ENCODE data around the gene CHST11.

The CHST11 gene

GRCh38 chr12:104758771-104759170 lies 302.0 kb downstream of the CHST11 start:
- H3K4me3 ChIP-seq (ENCODE audit: low read depth in 1 of 2, low read length in 2 of 2): no peak overlapping the region
- H3K9me3 ChIP-seq (ENCODE audit: control insufficient read depth in 1 of 2, low read length in 2 of 2): no peaks in the 10 kb centered on the region
- no peaks in the 10 kb centered on the region for H3K27me3 ChIP-seq (ENCODE audit: control insufficient read depth in 1 of 2, insufficient read depth in 2 of 2, low read length in 2 of 2)
- H3K27ac ChIP-seq (ENCODE audit: low read depth, low read length): no peak overlapping the region
- no peak overlapping the region for H3K9ac ChIP-seq (ENCODE audit: low read depth in 1 of 2, low read length in 2 of 2)
- peaks cover 4 to 7% of the 10 kb centered on the region in 2 donors for H3K36me3 ChIP-seq (ENCODE audit: control insufficient read depth in 1 of 2, insufficient read depth in 2 of 2, low read length in 2 of 2)
- no peaks in the 10 kb centered on the region for H3K4me1 ChIP-seq (ENCODE audit: control insufficient read depth in 1 of 2, insufficient read depth in 2 of 2, low read length in 2 of 2)

GRCh38 chr12:104761091-104761490 lies 304.3 kb downstream of the CHST11 start:
- no peak overlapping the region for H3K9ac ChIP-seq (ENCODE audit: low read depth in 1 of 2, low read length in 2 of 2)
- H3K27ac ChIP-seq (ENCODE audit: low read depth, low read length): no peak overlapping the region
- no peaks in the 10 kb centered on the region for H3K4me1 ChIP-seq (ENCODE audit: control insufficient read depth in 1 of 2, insufficient read depth in 2 of 2, low read length in 2 of 2)
- no peak overlapping the region for H3K4me3 ChIP-seq (ENCODE audit: low read depth in 1 of 2, low read length in 2 of 2)
- peaks cover 4 to 7% of the 10 kb centered on the region in 2 donors for H3K36me3 ChIP-seq (ENCODE audit: control insufficient read depth in 1 of 2, insufficient read depth in 2 of 2, low read length in 2 of 2)
- H3K27me3 ChIP-seq (ENCODE audit: control insufficient read depth in 1 of 2, insufficient read depth in 2 of 2, low read length in 2 of 2): no peaks in the 10 kb centered on the region
- H3K9me3 ChIP-seq (ENCODE audit: control insufficient read depth in 1 of 2, low read length in 2 of 2): no peaks in the 10 kb centered on the region

GRCh38 chr12:104761611-104762010 lies 304.9 kb downstream of the CHST11 start:
- H3K36me3 ChIP-seq (ENCODE audit: control insufficient read depth in 1 of 2, insufficient read depth in 2 of 2, low read length in 2 of 2): peaks cover 4 to 7% of the 10 kb centered on the region in 2 donors
- H3K9ac ChIP-seq (ENCODE audit: low read depth in 1 of 2, low read length in 2 of 2): no peak overlapping the region
- no peak overlapping the region for H3K27ac ChIP-seq (ENCODE audit: low read depth, low read length)
- H3K9me3 ChIP-seq (ENCODE audit: control insufficient read depth in 1 of 2, low read length in 2 of 2): no peaks in the 10 kb centered on the region
- H3K4me1 ChIP-seq (ENCODE audit: control insufficient read depth in 1 of 2, insufficient read depth in 2 of 2, low read length in 2 of 2): no peaks in the 10 kb centered on the region
- no peaks in the 10 kb centered on the region for H3K27me3 ChIP-seq (ENCODE audit: control insufficient read depth in 1 of 2, insufficient read depth in 2 of 2, low read length in 2 of 2)
- H3K4me3 ChIP-seq (ENCODE audit: low read depth in 1 of 2, low read length in 2 of 2): no peak overlapping the region

GRCh38 chr12:104763168-104763805 lies 306.5 kb downstream of the CHST11 start:
- no peaks in the 10 kb centered on the region for H3K4me1 ChIP-seq (ENCODE audit: control insufficient read depth in 1 of 2, insufficient read depth in 2 of 2, low read length in 2 of 2)

GRCh38 chr12:104764225-104765091 lies 307.7 kb downstream of the CHST11 start:
- Histone ChIP-seq H3K36me3 (ENCODE audit: control insufficient read depth in 1 of 2, insufficient read depth in 2 of 2, low read length in 2 of 2) (no peaks in the 10 kb centered on the region), H3K4me3 (ENCODE audit: low read depth in 1 of 2, low read length in 2 of 2) (no peak overlapping the region), H3K4me1 (ENCODE audit: control insufficient read depth in 1 of 2, insufficient read depth in 2 of 2, low read length in 2 of 2) (no peaks in the 10 kb centered on the region)

More at GRCh38 chr12:104763168-104763805, 306.5 kb downstream of the CHST11 start:
- Histone ChIP-seq H3K36me3 (ENCODE audit: control insufficient read depth in 1 of 2, insufficient read depth in 2 of 2, low read length in 2 of 2) (peaks cover 0 to 4% of the 10 kb centered on the region in 2 donors), H3K9me3 (ENCODE audit: control insufficient read depth in 1 of 2, low read length in 2 of 2) (no peaks in the 10 kb centered on the region), H3K4me3 (ENCODE audit: low read depth in 1 of 2, low read length in 2 of 2) (no peak overlapping the region), H3K9ac (ENCODE audit: low read depth in 1 of 2, low read length in 2 of 2) (no peak overlapping the region), H3K27me3 (ENCODE audit: control insufficient read depth in 1 of 2, insufficient read depth in 2 of 2, low read length in 2 of 2) (no peaks in the 10 kb centered on the region), H3K27ac (ENCODE audit: low read depth, low read length) (no peak overlapping the region)

GRCh38 chr12:104767261-104767660 lies 310.5 kb downstream of the CHST11 start:
- no peak overlapping the region for H3K27ac ChIP-seq (ENCODE audit: low read depth, low read length)
- H3K9me3 ChIP-seq (ENCODE audit: control insufficient read depth in 1 of 2, low read length in 2 of 2): no peaks in the 10 kb centered on the region
- no peak overlapping the region for H3K9ac ChIP-seq (ENCODE audit: low read depth in 1 of 2, low read length in 2 of 2)
- H3K4me3 ChIP-seq (ENCODE audit: low read depth in 1 of 2, low read length in 2 of 2): no peak overlapping the region
- no peaks in the 10 kb centered on the region for H3K4me1 ChIP-seq (ENCODE audit: control insufficient read depth in 1 of 2, insufficient read depth in 2 of 2, low read length in 2 of 2)
- H3K36me3 ChIP-seq (ENCODE audit: control insufficient read depth in 1 of 2, insufficient read depth in 2 of 2, low read length in 2 of 2): no peaks in the 10 kb centered on the region
- no peaks in the 10 kb centered on the region for H3K27me3 ChIP-seq (ENCODE audit: control insufficient read depth in 1 of 2, insufficient read depth in 2 of 2, low read length in 2 of 2)

More at GRCh38 chr12:104764225-104765091, 307.7 kb downstream of the CHST11 start:
- no peaks in the 10 kb centered on the region for H3K27me3 ChIP-seq (ENCODE audit: control insufficient read depth in 1 of 2, insufficient read depth in 2 of 2, low read length in 2 of 2)
- H3K9me3 ChIP-seq (ENCODE audit: control insufficient read depth in 1 of 2, low read length in 2 of 2): no peaks in the 10 kb centered on the region
- no peak overlapping the region for H3K9ac ChIP-seq (ENCODE audit: low read depth in 1 of 2, low read length in 2 of 2)
- no peak overlapping the region for H3K27ac ChIP-seq (ENCODE audit: low read depth, low read length)

GRCh38 chr12:104768033-104768432 lies 311.3 kb downstream of the CHST11 start:
- H3K27ac ChIP-seq (ENCODE audit: low read depth, low read length): no peak overlapping the region
- no peaks in the 10 kb centered on the region for H3K9me3 ChIP-seq (ENCODE audit: control insufficient read depth in 1 of 2, low read length in 2 of 2)
- no peaks in the 10 kb centered on the region for H3K4me1 ChIP-seq (ENCODE audit: control insufficient read depth in 1 of 2, insufficient read depth in 2 of 2, low read length in 2 of 2)
- no peaks in the 10 kb centered on the region for H3K27me3 ChIP-seq (ENCODE audit: control insufficient read depth in 1 of 2, insufficient read depth in 2 of 2, low read length in 2 of 2)
- H3K9ac ChIP-seq (ENCODE audit: low read depth in 1 of 2, low read length in 2 of 2): no peak overlapping the region
- H3K36me3 ChIP-seq (ENCODE audit: control insufficient read depth in 1 of 2, insufficient read depth in 2 of 2, low read length in 2 of 2): no peaks in the 10 kb centered on the region
- no peak overlapping the region for H3K4me3 ChIP-seq (ENCODE audit: low read depth in 1 of 2, low read length in 2 of 2)

- H3K9ac ChIP-seq (ENCODE audit: low read depth in 1 of 2, low read length in 2 of 2): no peak overlapping the region
- H3K36me3 ChIP-seq (ENCODE audit: control insufficient read depth in 1 of 2, insufficient read depth in 2 of 2, low read length in 2 of 2): no peaks in the 10 kb centered on the region
- H3K4me3 ChIP-seq (ENCODE audit: low read depth in 1 of 2, low read length in 2 of 2): no peak overlapping the region
- H3K4me1 ChIP-seq (ENCODE audit: control insufficient read depth in 1 of 2, insufficient read depth in 2 of 2, low read length in 2 of 2): no peaks in the 10 kb centered on the region
- no peaks in the 10 kb centered on the region for H3K27me3 ChIP-seq (ENCODE audit: control insufficient read depth in 1 of 2, insufficient read depth in 2 of 2, low read length in 2 of 2)
- H3K27ac ChIP-seq (ENCODE audit: low read depth, low read length): no peak overlapping the region
- no peaks in the 10 kb centered on the region for H3K9me3 ChIP-seq (ENCODE audit: control insufficient read depth in 1 of 2, low read length in 2 of 2)
Measured at GRCh38 chr12:104769144-104769561, 312.4 kb downstream of the CHST11 start.

- no peak overlapping the region for H3K27ac ChIP-seq (ENCODE audit: low read depth, low read length)
- no peaks in the 10 kb centered on the region for H3K9me3 ChIP-seq (ENCODE audit: control insufficient read depth in 1 of 2, low read length in 2 of 2)
- H3K27me3 ChIP-seq (ENCODE audit: control insufficient read depth in 1 of 2, insufficient read depth in 2 of 2, low read length in 2 of 2): no peaks in the 10 kb centered on the region
- no peaks in the 10 kb centered on the region for H3K36me3 ChIP-seq (ENCODE audit: control insufficient read depth in 1 of 2, insufficient read depth in 2 of 2, low read length in 2 of 2)
- H3K4me1 ChIP-seq (ENCODE audit: control insufficient read depth in 1 of 2, insufficient read depth in 2 of 2, low read length in 2 of 2): no peaks in the 10 kb centered on the region
- no peak overlapping the region for H3K9ac ChIP-seq (ENCODE audit: low read depth in 1 of 2, low read length in 2 of 2)
- H3K4me3 ChIP-seq (ENCODE audit: low read depth in 1 of 2, low read length in 2 of 2): no peak overlapping the region
Measured at GRCh38 chr12:104772336-104772735, 315.6 kb downstream of the CHST11 start.

GRCh38 chr12:104775731-104776231 lies 319.0 kb downstream of the CHST11 start:
- Histone ChIP-seq H3K9ac (ENCODE audit: low read depth in 1 of 2, low read length in 2 of 2) (no peak overlapping the region), H3K27ac (ENCODE audit: low read depth, low read length) (no peak overlapping the region), H3K36me3 (ENCODE audit: control insufficient read depth in 1 of 2, insufficient read depth in 2 of 2, low read length in 2 of 2) (no peaks in the 10 kb centered on the region), H3K4me3 (ENCODE audit: low read depth in 1 of 2, low read length in 2 of 2) (no peak overlapping the region), H3K27me3 (ENCODE audit: control insufficient read depth in 1 of 2, insufficient read depth in 2 of 2, low read length in 2 of 2) (no peaks in the 10 kb centered on the region), H3K9me3 (ENCODE audit: control insufficient read depth in 1 of 2, low read length in 2 of 2) (peaks cover 0 to 7% of the 10 kb centered on the region in 2 donors), H3K4me1 (ENCODE audit: control insufficient read depth in 1 of 2, insufficient read depth in 2 of 2, low read length in 2 of 2) (no peaks in the 10 kb centered on the region)
